ENCODE data around the gene CDK5.
"Not testable (repeated sequence)": the region's sequence is repeated elsewhere in the genome, so short reads cannot be mapped to it uniquely, and the experiment has no call there.

The CDK5 gene

GRCh38 chr7:151057989-151058780 lies 488 bp upstream of the CDK5 start:
- ATAC-seq = peak; percentile 93
- DNase-seq = peak; percentile 94 to 98
- peak overlapping the region; percentile 97 to 99 for H3K4me3 Mint-ChIP-seq
- H3K4me1 Mint-ChIP-seq = peaks cover 49% of the 10 kb centered on the region
- H3K27me3 Mint-ChIP-seq = no peaks in the 10 kb centered on the region
- no peaks in the 10 kb centered on the region for H3K9me3 Mint-ChIP-seq
- H3K27ac Mint-ChIP-seq = peak overlapping the region; percentile 95 to 97

GRCh38 chr7:151056666-151057505 lies 811 bp downstream of the CDK5 start:
- DNase-seq = no peak
- no peak for ATAC-seq
- peaks cover 48% of the 10 kb centered on the region for H3K4me1 Mint-ChIP-seq
- peak overlapping the region; percentile 97 to 99 for H3K4me3 Mint-ChIP-seq
- H3K27me3 Mint-ChIP-seq = no peaks in the 10 kb centered on the region
- H3K9me3 Mint-ChIP-seq = no peaks in the 10 kb centered on the region
- peak overlapping the region; percentile 49 to 75 for H3K27ac Mint-ChIP-seq

- peaks cover 46% of the 10 kb centered on the region for H3K4me1 Mint-ChIP-seq
- H3K27me3 Mint-ChIP-seq = no peaks in the 10 kb centered on the region
- no peak overlapping the region for H3K27ac Mint-ChIP-seq
- ATAC-seq (no peak), DNase-seq (no peak)
- peak overlapping the region; percentile 97 to 99 for H3K4me3 Mint-ChIP-seq
- no peaks in the 10 kb centered on the region for H3K9me3 Mint-ChIP-seq
Observed at GRCh38 chr7:151056283-151056665, 1.4 kb downstream of the CDK5 start.

GRCh38 chr7:151053751-151054150 lies 3.9 kb downstream of the CDK5 start:
- Mint-ChIP-seq H3K4me3 (no peak overlapping the region), H3K27me3 (peaks cover 10% of the 10 kb centered on the region)

GRCh38 chr7:151053096-151053495 lies 4.6 kb downstream of the CDK5 start:
- peaks cover 10% of the 10 kb centered on the region for H3K27me3 Mint-ChIP-seq

More at GRCh38 chr7:151053751-151054150, 3.9 kb downstream of the CDK5 start:
- no peaks in the 10 kb centered on the region for H3K9me3 Mint-ChIP-seq
- no peak overlapping the region for H3K27ac Mint-ChIP-seq
- DNase-seq (no peak), ATAC-seq (no peak)
- peaks cover 25% of the 10 kb centered on the region for H3K4me1 Mint-ChIP-seq

GRCh38 chr7:151051108-151051507 lies 6.6 kb downstream of the CDK5 start:
- Mint-ChIP-seq H3K4me1 (peaks cover 11% of the 10 kb centered on the region), H3K4me3 (no peak overlapping the region), H3K9me3 (no peaks in the 10 kb centered on the region), H3K27me3 (peaks cover 10% of the 10 kb centered on the region), H3K27ac (no peak overlapping the region)
- DNase-seq = peak; percentile 37 to 46
- peak; percentile 59 for ATAC-seq

More at GRCh38 chr7:151053096-151053495, 4.6 kb downstream of the CDK5 start:
- Mint-ChIP-seq H3K9me3 (no peaks in the 10 kb centered on the region), H3K4me1 (peaks cover 20% of the 10 kb centered on the region), H3K27ac (no peak overlapping the region), H3K4me3 (no peak overlapping the region)
- ATAC-seq (no peak), DNase-seq (no peak)

GRCh38 chr7:151048911-151049463 lies 8.7 kb downstream of the CDK5 start:
- H3K4me3 Mint-ChIP-seq = no peak overlapping the region
- H3K27me3 Mint-ChIP-seq = peaks cover 10% of the 10 kb centered on the region
- no peak overlapping the region for H3K27ac Mint-ChIP-seq
- ATAC-seq = no peak
- H3K4me1 Mint-ChIP-seq = peaks cover 11% of the 10 kb centered on the region
- DNase-seq = no peak
- H3K9me3 Mint-ChIP-seq = no peaks in the 10 kb centered on the region

GRCh38 chr7:151047976-151048815 lies 9.5 kb downstream of the CDK5 start, which contains the start of gene ASIC3:
Gene ASIC3, plus strand, starts transcription at chr7:151048531. Its CDS starts 355 bp downstream, at chr7:151048886.
- no peak within 1 kb of the TSS for H3K27ac Mint-ChIP-seq
- ATAC-seq = no peak

GRCh38 chr7:151046603-151047573 lies 10.8 kb downstream of the CDK5 start:
- ATAC-seq (no peak), DNase-seq (no peak)
- Mint-ChIP-seq H3K4me1 (peaks cover 10% of the 10 kb centered on the region), H3K27ac (no peak overlapping the region), H3K27me3 (peaks cover 10% of the 10 kb centered on the region), H3K9me3 (no peaks in the 10 kb centered on the region), H3K4me3 (no peak overlapping the region)

More at GRCh38 chr7:151047976-151048815, 9.5 kb downstream of the CDK5 start, which contains the start of gene ASIC3:
- no peak within 1 kb of the TSS for H3K4me3 Mint-ChIP-seq
- no peak for DNase-seq
- peaks cover 11% of the 10 kb centered on the region for H3K4me1 Mint-ChIP-seq
- H3K27me3 Mint-ChIP-seq = peaks cover 10% of the 10 kb centered on the region
- H3K9me3 Mint-ChIP-seq = no peaks in the 10 kb centered on the region

GRCh38 chr7:151045967-151046366 lies 11.7 kb downstream of the CDK5 start:
- H3K4me3 Mint-ChIP-seq = no peak overlapping the region
- H3K27ac Mint-ChIP-seq = no peak overlapping the region
- no peaks in the 10 kb centered on the region for H3K9me3 Mint-ChIP-seq
- ATAC-seq = no peak
- peaks cover 10% of the 10 kb centered on the region for H3K27me3 Mint-ChIP-seq
- DNase-seq = no peak
- H3K4me1 Mint-ChIP-seq = peaks cover 5% of the 10 kb centered on the region

GRCh38 chr7:151045262-151045661 lies 12.4 kb downstream of the CDK5 start:
- Mint-ChIP-seq H3K4me3 (no peak overlapping the region), H3K9me3 (no peaks in the 10 kb centered on the region), H3K27ac (peak overlapping the region in 1 of 2 donors; percentile 34), H3K4me1 (peaks cover 6% of the 10 kb centered on the region), H3K27me3 (peaks cover 6% of the 10 kb centered on the region)
- ATAC-seq = no peak
- DNase-seq = no peak

- Mint-ChIP-seq H3K4me3 (no peak overlapping the region), H3K9me3 (no peaks in the 10 kb centered on the region), H3K4me1 (peaks cover 19% of the 10 kb centered on the region), H3K27me3 (no peaks in the 10 kb centered on the region), H3K27ac (no peak overlapping the region)
- no peak for ATAC-seq
- DNase-seq = no peak
Observed at GRCh38 chr7:151043959-151044358, 13.7 kb downstream of the CDK5 start.

- H3K9me3 Mint-ChIP-seq, DNase-seq, H3K27me3 Mint-ChIP-seq, H3K27ac Mint-ChIP-seq, H3K4me3 Mint-ChIP-seq: not testable (repeated sequence)
- peak; percentile 44 for ATAC-seq
- H3K4me1 Mint-ChIP-seq = peaks cover 24% of the 10 kb centered on the region
Observed at GRCh38 chr7:151043449-151043848, 14.2 kb downstream of the CDK5 start.
